ENCODE data around the gene NR2E1.

NR2E1 gene

GRCh38 chr6:108168501-108169463, 3.0 kb downstream of the NR2E1 start:
- in situ Hi-C loops (cut with HindIII; ENCODE audit: low pct_ligation_motif_present, low pct_unique_long_range_greater_than_20kb, low sequenced_read_pairs), result no loop called here
- DNase-seq, result peak; percentile 44

- in situ Hi-C loops (cut with HindIII; ENCODE audit: low pct_ligation_motif_present, low pct_unique_long_range_greater_than_20kb, low sequenced_read_pairs), result no loop called here
- no peak for DNase-seq
These were observed 3.9 kb downstream of the NR2E1 start for GRCh38 chr6:108169464-108170331.

GRCh38 chr6:108170332-108171290, 4.8 kb downstream of the NR2E1 start:
- in situ Hi-C loops (cut with HindIII; ENCODE audit: low pct_ligation_motif_present, low pct_unique_long_range_greater_than_20kb, low sequenced_read_pairs), result no loop called here
- DNase-seq, result no peak

- DNase-seq, result no peak
- in situ Hi-C loops (cut with HindIII; ENCODE audit: low pct_ligation_motif_present, low pct_unique_long_range_greater_than_20kb, low sequenced_read_pairs), result no loop called here
These were observed 5.6 kb downstream of the NR2E1 start for GRCh38 chr6:108171291-108171917.

- DNase-seq, result no peak
- in situ Hi-C loops (cut with HindIII; ENCODE audit: low pct_ligation_motif_present, low pct_unique_long_range_greater_than_20kb, low sequenced_read_pairs), result no loop called here
These were observed 6.2 kb downstream of the NR2E1 start for GRCh38 chr6:108171918-108172516.

GRCh38 chr6:108174371-108175175, 8.8 kb downstream of the NR2E1 start:
- no peak for DNase-seq
- in situ Hi-C loops (cut with HindIII; ENCODE audit: low pct_ligation_motif_present, low pct_unique_long_range_greater_than_20kb, low sequenced_read_pairs), result no loop called here

- DNase-seq, result no peak
- in situ Hi-C loops (cut with HindIII; ENCODE audit: low pct_ligation_motif_present, low pct_unique_long_range_greater_than_20kb, low sequenced_read_pairs), result no loop called here
These were observed 9.4 kb downstream of the NR2E1 start for GRCh38 chr6:108175176-108175591.

- no peak for DNase-seq
- in situ Hi-C loops (cut with HindIII; ENCODE audit: low pct_ligation_motif_present, low pct_unique_long_range_greater_than_20kb, low sequenced_read_pairs), result no loop called here
These were observed 9.9 kb downstream of the NR2E1 start for GRCh38 chr6:108175592-108176279.

- in situ Hi-C loops (cut with HindIII; ENCODE audit: low pct_ligation_motif_present, low pct_unique_long_range_greater_than_20kb, low sequenced_read_pairs), result no loop called here
- no peak for DNase-seq
These were observed 10.7 kb downstream of the NR2E1 start for GRCh38 chr6:108176281-108177089.

- no peak for DNase-seq
These were observed 13.9 kb downstream of the NR2E1 start for GRCh38 chr6:108179741-108180140.

GRCh38 chr6:108180266-108180665, 14.4 kb downstream of the NR2E1 start:
- DNase-seq, result no peak
- in situ Hi-C loops (cut with HindIII; ENCODE audit: low pct_ligation_motif_present, low pct_unique_long_range_greater_than_20kb, low sequenced_read_pairs), result no loop called here

More at GRCh38 chr6:108179741-108180140, 13.9 kb downstream of the NR2E1 start:
- in situ Hi-C loops (cut with HindIII; ENCODE audit: low pct_ligation_motif_present, low pct_unique_long_range_greater_than_20kb, low sequenced_read_pairs), result no loop called here

- in situ Hi-C loops (cut with HindIII; ENCODE audit: low pct_ligation_motif_present, low pct_unique_long_range_greater_than_20kb, low sequenced_read_pairs), result no loop called here
These were observed 15.0 kb downstream of the NR2E1 start for GRCh38 chr6:108180776-108181175.

GRCh38 chr6:108186226-108186625, 20.4 kb downstream of the NR2E1 start:
- in situ Hi-C loops (cut with HindIII; ENCODE audit: low pct_ligation_motif_present, low pct_unique_long_range_greater_than_20kb, low sequenced_read_pairs), result no loop called here
- no peak for DNase-seq

More at GRCh38 chr6:108180776-108181175, 15.0 kb downstream of the NR2E1 start:
- DNase-seq, result no peak

- in situ Hi-C loops (cut with HindIII; ENCODE audit: low pct_ligation_motif_present, low pct_unique_long_range_greater_than_20kb, low sequenced_read_pairs), result no loop called here
- DNase-seq, result no peak
These were observed 21.7 kb downstream of the NR2E1 start for GRCh38 chr6:108187519-108187918.

- in situ Hi-C loops (cut with HindIII; ENCODE audit: low pct_ligation_motif_present, low pct_unique_long_range_greater_than_20kb, low sequenced_read_pairs), result no loop called here
- DNase-seq, result no peak
These were observed 27.3 kb downstream of the NR2E1 start for GRCh38 chr6:108193131-108193530.
